GM19240 (cell line): ENCODE data around the gene GAN.

ENCODE experiments used
- DNase-seq: peaks from one replicate; pipeline ENCODE4 v3.0.0; 2011; ENCODE audit warnings: low spot score; ENCODE audit not compliant: insufficient read length

Gene GAN, protein sequence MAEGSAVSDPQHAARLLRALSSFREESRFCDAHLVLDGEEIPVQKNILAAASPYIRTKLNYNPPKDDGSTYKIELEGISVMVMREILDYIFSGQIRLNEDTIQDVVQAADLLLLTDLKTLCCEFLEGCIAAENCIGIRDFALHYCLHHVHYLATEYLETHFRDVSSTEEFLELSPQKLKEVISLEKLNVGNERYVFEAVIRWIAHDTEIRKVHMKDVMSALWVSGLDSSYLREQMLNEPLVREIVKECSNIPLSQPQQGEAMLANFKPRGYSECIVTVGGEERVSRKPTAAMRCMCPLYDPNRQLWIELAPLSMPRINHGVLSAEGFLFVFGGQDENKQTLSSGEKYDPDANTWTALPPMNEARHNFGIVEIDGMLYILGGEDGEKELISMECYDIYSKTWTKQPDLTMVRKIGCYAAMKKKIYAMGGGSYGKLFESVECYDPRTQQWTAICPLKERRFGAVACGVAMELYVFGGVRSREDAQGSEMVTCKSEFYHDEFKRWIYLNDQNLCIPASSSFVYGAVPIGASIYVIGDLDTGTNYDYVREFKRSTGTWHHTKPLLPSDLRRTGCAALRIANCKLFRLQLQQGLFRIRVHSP

DNA sequence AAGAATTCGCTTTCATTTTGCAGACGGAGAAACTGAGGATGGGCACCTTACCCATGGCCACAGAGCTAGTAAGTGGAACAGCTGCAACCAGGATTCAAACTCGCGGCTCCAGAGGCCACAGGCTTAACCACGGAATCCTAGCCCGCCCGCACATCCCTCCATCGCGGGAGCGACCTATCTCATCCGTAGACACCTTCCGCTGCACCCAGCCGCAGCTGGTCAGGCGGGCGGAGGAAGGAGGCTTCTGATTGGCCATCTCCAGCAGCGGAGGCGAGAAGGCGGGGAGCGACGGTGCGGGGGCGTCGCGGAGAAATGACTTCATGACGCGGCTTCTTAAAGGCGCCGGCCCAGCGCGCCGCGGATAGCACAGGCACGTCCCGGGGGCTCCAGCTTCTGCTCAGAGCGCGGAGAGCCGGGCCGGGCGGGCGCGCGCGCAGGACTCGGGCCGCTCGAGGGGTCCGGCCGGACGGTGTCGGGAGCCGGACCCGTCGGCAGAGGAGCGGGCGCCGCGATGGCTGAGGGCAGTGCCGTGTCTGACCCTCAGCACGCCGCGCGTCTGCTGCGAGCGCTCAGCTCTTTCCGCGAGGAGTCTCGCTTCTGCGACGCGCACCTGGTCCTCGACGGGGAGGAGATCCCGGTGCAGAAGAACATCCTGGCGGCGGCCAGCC, at the start of gene GAN:
GAN (plus strand) TSS at position 360 of the 668 bp plus-strand sequence; CDS start at position 512, 152 bp downstream.
- peak; percentile 91 for DNase-seq

DNA sequence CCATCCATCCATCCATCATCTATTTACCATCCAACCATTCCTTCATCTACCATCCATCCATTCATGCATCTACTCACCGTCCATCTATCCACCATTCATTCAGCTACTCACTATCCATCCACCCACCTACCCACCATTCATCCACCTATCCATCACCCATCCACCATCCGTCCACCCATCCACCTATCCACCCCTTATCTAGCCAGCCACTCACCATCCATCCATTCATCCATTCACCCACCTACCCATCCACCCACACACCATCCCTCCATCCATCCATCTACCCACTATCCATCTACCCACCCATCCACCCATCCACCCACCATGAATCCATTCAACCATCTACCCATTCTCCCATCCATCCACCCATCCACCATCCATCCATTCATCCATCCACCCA, 49.7 kb upstream of the GAN start:
- no peak for DNase-seq

DNA sequence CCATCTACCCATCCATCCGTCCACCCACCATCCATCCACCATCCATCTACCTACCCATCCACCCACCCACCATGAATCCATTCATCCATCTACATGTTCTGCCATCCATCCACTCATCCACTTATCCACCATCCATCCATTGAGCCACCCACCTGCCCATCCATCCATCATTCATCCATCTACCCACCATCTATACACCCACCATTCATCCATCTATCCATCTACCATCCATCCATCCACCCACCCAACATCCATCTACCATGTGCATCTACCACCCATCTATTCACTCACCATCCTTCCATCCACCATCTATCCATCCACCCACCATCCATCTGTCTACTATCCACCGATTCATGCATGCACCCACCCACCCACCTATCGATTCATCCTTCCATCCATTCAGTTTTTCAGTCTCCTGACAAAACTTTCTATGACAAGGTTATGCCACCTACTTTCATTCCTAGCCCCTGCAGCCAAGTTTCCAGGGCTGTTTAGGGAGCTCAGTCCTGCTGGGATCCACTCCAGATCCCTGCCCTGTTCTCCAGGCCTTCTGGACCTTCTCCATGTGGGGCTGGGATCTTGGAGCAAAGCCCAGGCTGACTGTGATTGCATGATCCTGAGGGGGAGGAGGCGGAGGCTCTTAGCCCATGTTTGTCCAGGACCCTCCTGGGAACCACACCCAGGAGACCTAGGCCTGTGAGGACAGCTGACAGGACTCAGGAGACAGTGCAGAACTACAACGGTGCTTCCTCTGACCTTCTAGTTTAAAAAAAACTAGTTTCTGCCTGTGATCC, 48.9 kb upstream of the GAN start:
- no peak for DNase-seq

DNA sequence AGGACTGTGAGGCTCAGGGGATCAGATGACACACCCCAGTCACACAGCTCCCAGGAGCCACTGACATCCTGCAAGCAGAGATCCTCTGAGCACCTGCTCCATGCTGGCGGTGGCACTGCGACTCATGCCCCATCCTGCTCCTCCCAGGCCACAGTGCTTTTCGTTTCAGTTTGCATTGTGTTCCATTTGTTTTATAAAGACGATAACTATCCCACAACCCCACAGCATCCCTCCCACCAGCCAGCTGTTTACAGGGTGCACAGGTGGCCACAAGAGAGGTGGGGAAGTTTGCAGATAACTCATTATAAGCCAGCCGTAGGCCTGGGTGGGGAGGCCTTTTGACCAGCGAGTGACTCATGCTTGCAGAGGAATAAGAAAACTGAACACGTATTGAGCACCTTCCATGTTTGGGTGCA, 48.1 kb upstream of the GAN start:
- no peak for DNase-seq

DNA sequence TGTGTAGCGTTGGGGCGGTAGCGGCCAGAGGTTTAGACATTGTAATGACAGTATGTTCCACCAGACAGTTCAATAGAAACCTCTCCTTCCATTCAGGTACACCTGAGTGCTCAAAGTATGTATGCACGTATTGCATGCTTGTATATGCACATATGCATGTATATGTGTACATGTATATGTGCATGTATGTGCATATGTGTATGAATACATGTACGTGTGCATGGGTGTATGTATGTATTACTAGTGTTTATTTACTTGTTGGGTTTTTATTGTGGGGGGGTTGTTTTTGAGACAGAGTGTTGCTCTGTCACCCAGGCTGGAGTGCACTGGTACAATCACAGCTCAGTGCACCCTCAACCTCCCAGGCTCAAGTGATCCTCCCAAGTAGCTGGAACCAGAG, 46.3 kb upstream of the GAN start:
- no peak for DNase-seq

DNA sequence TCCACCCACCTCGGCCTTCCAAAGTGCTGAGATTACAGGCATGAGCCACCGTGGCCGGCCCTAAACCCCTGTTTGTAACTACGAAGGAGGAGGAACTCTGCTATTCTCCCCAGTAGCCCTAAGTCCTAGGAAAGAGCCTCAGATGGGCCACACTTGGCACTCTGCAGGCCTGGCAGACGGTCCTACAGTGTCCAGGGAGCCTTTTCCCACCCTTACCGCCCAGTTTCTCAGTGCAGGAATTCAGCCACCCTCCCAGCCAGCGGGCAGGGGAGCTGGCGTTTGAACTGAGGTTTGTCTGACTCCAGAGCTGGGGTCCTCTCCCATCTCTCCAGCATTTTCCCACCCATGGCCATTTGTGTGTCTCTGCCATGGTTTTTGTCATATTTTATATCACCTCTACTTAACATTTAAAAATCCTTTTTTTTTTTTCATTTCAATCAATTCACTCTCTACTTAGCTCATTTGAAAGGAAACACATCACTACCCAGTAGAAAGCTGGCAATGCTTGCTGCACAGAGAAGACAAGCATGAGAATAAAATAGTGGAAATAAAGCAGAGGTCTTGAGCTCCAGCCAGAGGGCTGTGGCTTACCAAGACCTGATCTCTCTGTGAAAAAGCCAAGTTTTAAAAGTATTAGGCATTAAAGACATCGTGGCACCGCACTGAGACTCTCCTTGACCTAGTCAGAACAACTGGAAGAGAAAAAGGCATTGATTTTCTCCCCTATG, 41.4 kb upstream of the GAN start:
- no peak for DNase-seq

DNA sequence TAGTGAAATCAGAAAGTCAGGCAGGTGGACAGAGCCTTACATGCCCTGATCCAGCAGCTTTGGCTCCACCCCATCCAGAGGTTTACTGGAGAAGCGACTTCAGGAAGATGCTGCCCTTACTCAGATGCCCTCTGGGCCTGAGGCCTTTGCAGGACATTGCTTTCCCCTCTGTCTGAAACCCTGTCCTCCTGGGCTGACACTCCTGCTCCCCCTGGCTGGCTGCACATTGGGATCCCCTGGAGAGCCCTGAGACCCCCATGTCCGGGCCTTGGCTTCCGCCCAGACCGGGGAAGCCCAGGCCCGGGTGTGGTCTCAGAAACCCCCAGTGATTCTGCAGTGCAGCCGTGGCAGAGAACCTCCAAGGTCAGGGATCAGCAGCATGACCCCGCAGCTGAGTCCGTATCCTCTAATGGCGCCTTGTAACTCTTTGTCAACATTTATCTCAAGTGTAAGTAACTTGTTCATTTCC, 39.7 kb upstream of the GAN start:
- DNase-seq: no peak

DNA sequence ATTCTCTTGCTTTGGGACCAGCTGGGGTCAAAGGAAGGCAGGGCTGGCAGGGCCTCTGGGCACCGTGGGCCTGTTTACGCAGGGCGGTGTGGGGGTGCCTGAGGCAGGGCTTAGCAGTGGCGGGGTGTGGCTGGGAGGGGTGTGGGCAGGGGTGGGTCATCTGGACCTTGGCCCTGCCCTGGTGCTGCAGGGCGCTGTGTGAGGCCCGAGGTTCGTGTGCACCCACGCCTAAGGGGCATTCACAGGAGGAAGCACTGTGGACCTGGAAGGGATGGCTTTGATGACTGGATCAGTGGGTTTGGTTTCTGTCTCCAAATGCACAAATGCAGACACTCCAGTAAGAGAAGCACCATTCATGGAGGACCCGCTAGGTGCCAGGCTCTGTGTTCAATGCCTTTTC, 39.0 kb upstream of the GAN start:
- no peak for DNase-seq

DNA sequence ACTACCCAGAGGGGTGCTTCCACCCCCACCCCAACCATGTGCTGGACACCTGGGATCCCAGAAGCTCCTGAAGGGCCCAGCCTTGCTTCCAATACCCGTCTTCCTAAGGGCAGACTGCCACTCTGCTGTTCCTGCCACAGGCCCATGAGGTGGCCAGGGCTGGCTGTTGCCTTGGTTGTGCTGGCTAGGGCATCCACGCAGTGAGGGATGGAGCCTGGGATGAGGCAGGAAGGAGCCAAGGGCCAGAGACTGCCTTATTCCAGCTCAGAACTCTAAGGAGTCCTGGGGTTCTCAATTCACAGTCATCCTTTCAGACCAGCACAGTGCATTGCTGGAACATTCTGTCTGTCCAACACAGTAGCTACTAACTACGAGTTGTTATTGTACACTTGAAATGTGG, 38.4 kb upstream of the GAN start:
- DNase-seq: no peak

DNA sequence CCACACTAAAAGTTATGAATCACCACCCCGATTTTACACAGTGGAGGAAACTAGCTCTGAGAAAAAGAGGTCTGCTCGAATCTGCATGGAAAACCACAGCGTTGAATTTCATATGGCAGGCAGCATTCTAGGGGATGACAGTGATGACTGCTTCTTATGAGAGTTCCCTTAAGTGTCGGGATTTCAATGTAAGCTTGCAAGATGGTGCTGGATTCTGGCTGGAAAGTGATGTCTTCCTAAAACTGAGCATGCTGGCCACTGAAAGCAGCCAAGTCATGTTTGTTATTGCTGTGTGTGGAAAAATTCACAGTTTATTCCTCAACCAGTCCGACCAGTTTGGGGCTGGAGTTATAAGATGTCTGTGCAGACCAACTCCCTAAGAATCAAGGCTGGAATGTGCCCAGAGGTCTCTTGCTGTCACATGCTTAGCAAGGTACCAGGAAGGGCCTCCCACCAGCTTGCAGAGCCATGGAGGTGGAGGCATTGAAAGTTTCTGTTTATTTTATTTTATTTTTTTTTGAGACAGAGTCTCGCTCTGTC, 37.2 kb upstream of the GAN start:
- DNase-seq: no peak

DNA sequence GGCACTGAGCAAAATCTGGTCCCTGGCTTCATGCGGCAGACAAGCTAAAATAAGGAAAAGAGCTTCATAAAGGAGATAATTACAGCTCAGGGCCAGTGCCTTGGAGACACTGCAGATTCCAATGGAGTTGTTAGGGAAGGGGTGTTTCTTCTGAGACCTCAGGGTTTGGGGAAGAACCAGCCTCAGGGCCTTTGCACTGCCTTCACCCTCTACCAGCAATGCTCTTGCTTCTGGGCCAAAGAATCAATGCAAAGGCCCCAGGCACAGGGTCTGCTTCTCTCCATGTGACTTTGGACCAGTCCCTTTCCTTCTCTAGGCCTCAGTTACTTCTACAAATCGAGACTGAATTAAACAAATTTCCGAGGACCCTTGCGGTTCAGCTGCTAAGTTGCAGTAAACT, 36.2 kb upstream of the GAN start:
- no peak for DNase-seq

DNA sequence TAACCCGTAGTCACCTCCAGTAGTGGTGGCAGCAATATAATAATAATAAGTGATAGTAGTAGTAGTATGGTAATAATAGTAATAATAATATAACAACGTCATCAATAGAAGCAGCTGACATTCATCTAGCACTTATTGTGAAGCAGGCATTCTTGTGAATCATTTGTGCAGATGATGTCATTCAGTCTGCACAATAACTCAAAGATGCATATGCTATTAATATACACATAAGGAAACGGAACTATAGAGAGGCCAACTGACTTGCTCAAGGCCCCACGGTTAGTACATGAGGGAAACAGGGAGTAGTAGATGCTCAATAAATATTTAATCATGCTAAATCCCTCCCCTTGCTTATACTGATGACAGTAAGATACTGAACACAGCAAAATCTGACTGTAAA, 35.4 kb upstream of the GAN start:
- no peak for DNase-seq

DNA sequence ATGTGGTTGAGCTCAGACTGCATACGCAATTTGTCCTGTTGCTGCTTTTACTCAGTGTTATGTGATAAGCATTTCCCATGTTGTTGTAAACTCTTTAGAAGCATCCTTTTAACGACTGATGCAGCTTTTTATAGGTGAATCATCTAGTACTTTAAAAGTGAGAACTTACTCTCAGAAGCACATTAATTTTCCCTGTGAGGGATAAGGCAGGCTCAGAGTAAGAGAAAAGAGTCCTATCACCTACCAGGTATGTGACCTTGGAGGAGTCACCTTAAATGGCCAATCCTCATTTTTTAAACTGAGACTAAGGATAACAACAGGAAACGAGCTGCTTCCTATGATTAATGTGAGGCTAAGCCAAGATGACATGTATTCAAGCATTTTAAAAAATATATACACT, 34.4 kb upstream of the GAN start:
- no peak for DNase-seq

DNA sequence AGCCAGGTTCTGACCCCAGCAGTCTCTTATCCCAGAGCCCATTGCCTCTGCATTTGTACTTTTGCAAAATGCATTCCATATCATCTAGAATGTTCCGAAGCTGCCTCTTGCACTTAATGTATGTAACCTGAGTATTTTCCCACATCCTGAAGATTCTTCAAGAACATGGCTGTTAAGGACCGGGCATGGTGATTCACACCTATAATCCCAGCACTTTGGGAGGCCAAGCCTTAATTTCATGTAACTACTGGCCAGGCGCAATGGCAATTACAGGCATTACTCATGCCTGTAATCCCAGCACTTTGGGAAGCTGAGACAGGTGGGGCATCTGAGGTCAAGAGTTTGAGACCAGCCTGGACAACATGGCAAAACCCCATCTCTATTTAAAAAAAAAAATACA, 31.7 kb upstream of the GAN start:
- no peak for DNase-seq

DNA sequence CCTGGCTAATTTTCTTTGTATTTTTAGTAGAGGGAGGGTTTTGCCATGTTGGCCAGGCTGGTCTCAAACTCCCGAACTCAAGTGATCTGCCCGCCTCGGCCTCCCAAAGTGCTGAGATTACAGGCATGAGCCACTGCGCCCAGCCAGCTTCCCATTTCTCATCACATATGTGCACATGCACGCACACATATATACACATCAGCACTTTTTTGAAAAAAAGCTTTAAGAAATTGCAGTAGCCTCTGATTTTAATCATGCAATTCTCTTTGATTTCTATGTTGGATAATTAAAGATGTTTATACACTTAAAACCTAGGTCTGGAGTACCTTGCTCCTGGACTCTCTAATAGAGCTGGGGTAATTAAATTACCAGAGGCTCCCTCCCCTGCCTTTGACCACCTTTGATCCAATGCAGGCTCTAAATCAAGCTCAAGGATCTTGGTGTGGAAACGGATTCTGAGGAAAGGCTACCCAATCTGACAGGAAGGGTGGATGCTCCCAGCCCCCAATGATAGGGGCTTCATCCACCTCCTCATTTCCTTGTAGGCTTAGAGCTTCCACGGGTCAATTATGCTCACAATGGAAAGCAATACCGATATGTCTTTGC, 29.7 kb upstream of the GAN start:
- DNase-seq: no peak

DNA sequence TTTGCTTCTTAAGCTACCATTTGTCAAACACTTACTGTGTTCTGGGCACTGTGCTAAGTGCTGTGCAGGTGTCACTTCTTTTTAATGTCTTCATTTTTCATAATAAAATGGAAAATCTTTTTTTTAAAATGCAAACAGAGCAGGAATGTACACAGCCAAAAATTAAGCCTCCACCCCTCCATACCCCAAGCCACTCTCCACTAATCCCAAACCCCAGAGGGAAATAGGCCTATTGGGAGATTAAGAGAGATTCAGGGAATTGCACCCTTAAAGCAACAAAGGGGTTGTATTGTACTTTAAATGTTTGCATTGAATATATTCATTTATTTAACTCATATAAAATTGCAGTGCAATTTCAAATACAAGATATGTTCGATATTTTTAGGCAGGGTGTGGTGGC, 28.6 kb upstream of the GAN start:
- DNase-seq: no peak

DNA sequence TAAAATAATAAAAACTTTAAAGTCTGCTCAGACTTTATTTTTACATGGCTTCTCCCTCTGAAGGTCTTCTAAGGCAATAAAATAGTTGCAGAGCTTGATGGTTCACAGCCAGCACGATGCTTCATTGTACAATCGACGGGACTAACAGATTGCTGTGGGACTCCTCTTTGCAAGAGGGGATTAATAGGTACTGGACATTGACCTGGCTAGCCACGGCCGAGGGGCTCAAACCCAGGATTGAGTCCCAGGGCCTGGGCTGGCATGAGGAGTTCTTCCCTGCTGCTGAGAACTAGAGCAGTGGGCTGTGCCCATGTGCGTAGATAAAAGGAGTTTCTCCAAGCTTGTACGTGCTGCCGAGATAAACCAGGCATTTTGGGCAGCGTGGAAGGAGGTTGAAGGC, 23.6 kb upstream of the GAN start:
- no peak for DNase-seq

DNA sequence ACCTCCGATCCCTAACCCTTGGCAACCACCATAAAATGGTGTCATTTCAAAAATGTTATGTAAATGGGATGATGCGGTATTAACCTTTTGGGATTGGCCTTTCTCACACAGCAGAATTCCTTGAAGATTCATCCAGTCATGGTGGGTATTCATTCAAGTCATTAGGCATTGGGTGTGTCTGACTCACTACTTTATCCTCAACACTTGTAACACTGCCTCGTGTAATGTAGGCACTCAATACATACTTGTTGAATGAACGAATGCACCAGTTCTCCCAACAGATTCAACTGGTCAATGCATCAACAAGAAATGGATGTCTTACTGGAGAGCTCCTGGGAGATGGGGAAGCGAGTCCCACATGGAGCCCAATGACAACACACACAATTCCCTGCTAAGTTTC, 21.8 kb upstream of the GAN start:
- DNase-seq: no peak

DNA sequence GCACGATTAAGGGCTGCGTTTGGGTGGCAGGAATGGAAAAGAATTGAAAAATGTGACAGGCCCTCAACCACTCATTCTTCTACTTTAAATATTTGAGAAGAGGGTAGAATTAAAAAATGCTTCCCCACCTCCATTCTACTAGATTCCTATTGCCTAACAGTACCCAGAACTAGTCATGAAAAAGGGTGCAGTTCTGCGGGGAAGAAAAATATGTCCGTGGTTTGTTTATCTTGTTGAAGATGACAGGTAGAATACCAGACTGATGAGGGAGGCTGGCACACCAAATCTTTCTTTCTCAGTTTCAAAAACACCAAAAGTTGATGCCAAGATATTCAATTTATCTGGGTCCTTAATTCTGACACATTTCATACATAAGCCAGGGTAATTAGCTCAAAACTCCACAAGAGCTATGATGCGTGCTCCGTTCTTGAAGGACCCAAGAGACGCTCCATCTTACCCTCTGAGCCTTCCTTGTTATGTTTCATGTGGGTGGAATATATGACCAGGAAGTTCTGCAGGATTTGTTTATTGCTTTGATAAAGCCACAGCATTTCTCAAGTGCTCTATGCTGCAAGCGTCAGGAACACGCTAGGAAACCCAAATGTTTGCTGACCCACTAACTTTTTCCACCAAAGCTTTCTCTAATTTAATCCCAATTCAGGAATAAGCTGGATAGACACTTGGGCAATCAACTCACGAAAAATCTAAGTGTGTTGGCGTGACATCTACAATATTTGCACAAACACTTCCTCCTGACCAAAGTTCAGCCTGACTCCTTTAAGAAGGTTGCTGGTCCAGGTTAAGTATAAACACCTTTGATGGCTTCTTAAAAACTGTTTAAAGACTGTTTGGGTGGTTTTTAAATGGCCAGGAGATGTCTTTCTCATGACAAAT, 20.6 kb upstream of the GAN start:
- DNase-seq: no peak
